ENCODE measurements around the gene SRGAP2C.
"Not testable (repeated sequence)": the region's sequence is repeated elsewhere in the genome, so short reads cannot be mapped to it uniquely, and the experiment has no call there.

The SRGAP2C gene

DNA sequence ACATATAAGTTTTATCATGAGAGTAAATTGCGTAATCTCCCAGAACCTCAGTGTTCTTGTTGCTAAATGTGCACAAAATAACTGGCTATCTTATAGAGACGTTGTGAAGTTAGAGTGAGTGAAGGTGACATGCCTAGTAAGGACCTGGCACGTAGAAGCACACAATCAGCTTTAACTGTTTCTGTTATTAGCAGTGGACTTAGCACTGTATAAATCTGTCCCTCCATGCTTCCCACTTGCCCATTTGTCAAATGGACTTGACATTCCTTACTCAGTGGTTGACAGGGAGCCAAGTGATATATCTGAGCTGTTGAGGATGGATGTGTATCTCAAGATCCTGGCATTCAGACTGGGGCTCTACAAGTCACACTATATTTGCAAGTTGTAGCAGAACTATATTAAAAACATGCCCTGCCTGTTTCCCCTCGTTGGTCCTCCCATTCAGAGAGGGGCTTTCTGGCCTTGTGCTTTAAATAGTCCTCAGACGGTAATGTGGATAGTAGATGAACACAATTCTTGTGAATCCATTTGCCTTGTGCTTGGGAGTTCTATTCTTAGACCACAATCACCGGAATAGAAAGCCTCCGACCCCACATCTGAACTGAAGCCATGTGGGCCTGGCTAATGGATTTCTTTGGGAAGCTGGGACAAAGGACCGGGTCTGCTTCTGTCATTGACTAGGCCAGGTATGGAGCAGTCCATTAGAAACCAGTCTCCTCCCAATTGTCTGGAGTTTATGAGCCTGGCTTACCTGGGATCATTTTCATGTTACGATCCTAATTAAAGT, 43.0 kb downstream of the SRGAP2C start:
- DNase-seq (ENCODE audit: low read depth) = not testable (repeated sequence)

DNA sequence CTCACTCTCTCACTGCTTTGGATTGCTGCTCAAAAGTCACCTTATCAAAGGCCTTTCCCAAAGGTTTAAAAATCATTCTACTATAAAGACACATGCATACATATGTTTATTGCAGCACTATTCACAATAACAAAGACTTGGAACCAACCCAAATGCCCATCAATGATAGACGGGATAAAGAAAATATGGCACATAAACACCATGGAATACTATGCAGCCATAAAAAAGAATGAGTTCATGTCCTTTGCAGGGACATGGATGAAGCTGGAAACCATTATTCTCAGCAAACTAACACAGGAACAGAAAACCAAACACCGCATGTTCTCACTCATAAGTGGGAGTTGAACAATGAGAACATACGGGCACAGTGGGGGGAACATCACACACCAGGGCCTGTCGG, 45.9 kb downstream of the SRGAP2C start:
- DNase-seq (ENCODE audit: low read depth) = not testable (repeated sequence)

DNA sequence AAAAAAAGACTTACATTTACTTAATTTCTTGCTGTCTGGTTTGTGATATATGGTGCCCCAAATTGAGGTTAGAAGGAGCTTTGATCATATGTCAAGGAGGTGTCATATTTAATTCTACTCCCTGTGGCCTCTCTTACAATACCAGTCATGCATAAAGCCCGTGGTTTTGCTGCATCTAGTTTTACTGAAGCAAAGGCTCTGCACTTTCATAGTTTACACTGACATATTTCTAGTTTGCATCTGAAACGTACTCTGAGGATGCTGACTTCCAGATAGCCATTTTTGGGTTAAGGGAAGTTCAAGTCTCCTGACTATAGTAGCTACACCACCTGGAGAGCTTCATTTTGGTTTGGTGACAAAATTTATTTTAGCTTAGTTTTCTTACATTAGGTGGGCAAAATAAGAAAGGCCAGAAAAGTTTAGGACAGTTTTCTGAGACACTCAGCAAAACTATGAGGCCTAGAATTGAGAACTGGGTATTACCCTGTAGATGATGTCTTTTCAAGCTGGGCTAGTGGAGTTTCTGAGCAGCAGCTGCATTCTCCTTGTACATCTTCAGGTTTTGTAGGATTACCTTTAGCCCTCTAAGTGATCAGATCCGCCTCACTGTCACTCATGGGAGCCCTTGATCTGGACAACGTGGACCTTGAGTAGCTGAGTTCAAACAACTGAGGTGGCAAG, 47.8 kb downstream of the SRGAP2C start:
- DNase-seq (ENCODE audit: low read depth) = not testable (repeated sequence)

DNA sequence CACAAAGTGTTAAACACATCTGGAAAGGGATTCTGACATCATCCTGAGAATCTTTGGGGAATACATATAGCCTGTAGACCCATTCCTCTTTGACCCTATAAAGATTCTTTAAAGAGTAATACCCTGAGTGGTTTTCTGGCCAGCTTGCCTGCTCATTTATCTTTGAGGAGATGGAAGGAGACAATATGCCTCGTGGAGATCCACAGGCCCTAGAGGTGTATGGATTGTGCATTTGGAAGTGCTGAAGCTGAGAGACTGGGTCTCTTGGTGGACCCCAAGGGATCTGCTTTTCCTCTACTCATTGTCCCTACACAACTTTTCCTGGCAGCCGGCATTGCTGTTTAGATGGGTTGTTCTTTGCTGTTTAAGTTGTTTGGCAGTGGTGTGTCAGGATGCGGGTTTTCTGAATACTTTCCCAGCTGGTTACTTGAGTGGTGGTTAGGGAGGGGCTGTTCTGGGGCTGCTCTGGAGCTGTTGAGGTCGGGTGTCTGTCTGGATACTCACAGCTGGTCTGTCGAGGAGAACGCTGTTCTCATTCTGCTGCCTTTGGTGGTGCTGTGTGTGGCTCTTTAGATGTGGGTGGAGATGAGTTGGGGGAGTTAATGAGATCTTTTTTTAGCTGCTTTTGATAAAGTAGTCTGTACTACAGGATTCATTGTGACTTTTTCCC, 49.5 kb downstream of the SRGAP2C start:
- not testable (repeated sequence) for DNase-seq (ENCODE audit: low read depth)

DNA sequence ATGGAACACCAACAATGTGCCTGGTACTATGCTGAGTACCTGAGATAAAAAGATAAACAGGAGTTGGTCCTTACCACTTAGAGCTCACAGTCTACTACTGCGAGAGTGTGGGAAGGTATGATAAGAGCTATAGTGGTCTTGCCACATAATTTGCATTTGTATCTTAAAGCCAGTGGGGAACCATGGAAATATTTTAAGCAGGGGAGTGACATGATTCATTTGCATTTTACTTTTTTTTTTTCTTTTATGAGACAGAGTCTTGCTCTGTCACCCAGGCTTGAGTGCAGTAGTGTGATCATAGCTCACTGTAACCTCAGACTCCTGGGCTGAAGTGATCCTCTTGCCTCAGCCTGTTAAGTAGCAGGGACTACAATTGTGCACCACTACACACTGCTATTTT, 53.6 kb downstream of the SRGAP2C start:
- not testable (repeated sequence) for DNase-seq (ENCODE audit: low read depth)

DNA sequence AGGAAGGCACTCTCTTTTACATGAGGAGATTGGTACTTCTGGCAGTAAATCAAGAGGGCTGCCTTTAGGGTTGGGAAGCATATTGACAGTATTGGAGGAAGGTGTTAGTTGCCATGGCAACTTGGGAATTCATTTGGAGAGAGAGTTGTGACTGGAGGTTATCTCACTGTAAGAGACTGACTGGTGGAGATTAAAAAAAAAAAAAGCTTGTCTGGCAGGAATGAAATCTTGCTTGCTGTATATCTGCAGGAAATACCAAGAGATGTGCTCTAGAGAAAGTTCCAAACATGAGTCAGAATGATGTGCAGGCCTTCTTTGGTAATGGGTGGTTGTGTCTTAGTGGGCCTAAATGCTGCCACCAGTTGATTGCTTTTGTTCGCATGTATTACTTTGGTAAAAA, 59.1 kb downstream of the SRGAP2C start:
- DNase-seq (ENCODE audit: low read depth) = not testable (repeated sequence)

DNA sequence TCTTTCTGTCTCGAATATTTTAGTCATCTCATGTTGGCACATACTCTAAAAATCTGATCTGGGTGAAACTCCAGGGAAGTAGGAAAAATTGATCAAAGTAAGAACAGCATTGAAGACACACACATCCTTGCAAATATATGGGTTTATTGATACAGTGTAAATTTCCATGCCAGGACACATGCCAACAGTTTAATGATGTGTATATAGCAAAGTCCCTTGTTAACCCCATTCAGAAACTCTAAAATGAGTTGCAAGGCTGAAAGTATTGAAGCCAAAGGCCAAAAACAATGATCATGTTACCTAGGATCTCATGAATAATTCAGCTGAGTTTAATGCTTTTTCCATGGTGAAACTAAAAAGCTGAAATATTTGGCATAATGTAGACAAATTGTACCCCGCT, 61.6 kb downstream of the SRGAP2C start:
- DNase-seq (ENCODE audit: low read depth) = not testable (repeated sequence)

DNA sequence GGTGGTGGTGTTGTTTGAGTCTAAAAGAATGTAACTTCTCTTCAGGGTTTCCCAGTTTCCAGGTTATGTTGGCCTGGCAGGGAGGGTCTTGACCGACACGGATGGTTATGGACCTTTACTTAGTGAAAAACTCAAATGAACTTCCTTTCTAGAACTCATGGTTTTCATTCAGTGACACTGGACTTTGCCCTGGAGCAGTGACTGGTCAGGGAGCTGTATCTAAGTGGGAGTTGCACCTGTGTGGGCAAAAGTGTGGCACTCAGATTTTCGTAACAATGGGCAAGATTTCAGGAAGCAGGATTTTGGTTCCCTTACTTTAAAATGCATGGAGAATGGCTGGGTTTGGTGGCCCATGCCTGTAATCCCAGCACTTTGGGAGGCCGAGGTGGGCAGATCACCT, 67.9 kb downstream of the SRGAP2C start:
- DNase-seq (ENCODE audit: low read depth) = not testable (repeated sequence)

DNA sequence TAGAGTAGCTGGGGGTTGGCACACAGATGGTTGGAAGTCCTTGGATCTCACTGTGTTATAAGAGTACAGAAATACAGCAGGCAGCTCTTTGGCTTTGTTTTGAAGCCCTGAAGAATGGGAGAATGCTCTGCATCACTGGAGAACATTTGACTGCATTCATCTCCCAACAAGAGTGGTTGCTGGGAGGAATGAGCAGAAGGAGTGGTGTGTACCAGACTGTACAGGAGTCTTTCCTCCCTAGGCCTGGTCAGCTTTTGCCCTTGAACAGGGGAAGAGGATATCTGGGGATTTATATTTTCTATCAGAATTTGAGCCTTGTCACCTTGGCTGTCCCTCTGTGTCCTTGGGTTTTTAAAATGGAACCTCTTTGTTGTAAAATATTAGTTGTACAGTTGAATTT, 69.8 kb downstream of the SRGAP2C start:
- DNase-seq (ENCODE audit: low read depth) = not testable (repeated sequence)

DNA sequence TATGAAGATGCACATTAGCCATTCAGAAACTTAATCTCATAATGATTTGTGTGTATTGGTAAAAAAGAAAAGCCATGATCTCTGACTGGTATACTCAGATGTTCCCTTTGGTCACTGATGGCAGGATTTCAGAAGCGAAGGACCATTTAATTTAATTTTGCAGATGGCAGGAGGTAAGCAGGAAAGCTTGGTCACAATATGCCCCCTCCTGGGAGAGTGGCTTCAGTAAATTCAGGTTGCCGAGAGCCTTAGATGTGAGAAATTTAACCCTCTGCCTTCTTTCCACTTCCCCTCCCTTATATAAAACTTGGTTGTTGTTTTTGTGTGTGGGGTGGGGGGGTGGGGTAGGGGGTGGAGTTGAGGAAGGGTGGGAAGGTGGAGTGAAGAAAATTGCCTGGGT, 72.9 kb downstream of the SRGAP2C start:
- not testable (repeated sequence) for DNase-seq (ENCODE audit: low read depth)

DNA sequence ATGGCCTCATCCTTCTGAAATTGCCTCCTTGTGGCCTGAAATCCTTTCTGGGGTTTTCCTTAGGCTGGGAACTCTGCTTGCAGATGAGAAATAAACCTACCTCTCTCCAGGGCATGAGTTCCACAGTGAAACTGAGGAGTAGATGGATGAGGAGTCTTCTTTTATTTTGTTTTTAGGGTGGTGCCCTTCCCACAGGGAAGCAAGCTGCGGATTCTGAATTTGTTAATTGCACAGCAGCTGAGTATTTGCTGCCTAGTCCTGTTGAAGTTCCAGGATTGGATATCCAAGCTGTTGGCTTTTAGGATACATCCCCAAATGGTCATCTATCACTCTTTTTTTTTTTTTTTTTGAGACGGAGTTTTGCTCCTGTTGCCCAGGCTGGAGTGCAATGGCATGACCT, 73.4 kb downstream of the SRGAP2C start:
- DNase-seq (ENCODE audit: low read depth) = not testable (repeated sequence)

DNA sequence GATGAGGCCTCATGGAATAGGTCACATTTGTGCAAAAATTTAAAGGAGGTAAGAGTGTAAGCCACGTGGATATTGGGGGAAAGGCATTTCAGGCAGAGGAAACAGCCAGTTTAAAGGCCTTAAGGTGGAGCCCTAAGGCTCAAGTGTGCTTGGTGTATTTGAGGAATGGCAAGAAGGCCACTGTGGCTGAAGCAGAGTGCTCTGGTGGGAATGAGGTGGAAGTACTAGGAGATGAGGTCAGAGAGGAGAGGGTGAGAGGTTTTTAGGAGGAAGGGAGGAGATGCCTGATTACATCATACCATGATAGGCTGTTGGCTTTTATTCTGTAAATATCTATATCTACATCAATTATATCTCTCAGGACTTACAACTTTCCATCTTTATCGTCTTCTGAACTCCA, 75.4 kb downstream of the SRGAP2C start:
- DNase-seq (ENCODE audit: low read depth) = not testable (repeated sequence)

DNA sequence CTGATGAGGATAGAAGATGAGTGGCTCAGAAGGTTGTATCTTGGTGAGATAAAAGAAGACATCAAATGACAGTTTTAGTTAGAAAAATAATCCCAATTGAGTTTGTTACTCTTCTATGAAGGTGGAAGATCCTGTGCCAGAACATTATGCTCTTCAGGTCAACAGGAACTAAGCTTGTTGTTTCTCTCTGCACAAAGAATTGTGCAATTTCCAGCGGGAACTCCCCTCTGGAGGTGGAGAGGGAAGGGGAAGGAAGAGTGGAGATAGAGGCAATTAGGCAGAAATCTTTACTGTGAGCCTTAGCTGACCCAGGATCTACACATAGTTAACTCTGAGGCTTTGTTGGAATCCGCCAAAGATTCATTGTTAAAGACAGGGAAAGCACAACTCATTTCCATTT, 77.4 kb downstream of the SRGAP2C start:
- DNase-seq (ENCODE audit: low read depth) = not testable (repeated sequence)

DNA sequence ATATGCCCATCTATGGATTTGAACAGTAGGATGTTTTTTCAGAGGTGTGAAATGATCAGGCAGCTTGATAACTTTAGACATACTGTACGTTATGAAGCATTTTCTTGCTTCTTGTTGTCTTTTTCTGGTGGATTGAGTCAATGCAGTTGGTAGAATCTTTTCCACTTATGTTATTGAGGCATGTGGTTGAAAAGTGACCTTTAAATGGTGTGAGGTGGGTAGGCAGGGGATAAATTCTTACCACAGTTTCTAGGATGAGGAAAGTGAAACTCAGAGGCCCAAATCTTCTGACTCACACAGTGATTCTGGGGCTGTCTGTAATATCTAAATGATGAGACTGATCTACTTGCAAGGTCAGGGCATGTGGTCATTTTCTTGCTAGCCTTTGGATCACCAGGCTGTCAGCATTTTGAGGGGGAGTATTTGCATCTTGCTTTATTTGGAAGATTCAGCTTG, 79.0 kb downstream of the SRGAP2C start:
- DNase-seq (ENCODE audit: low read depth) = not testable (repeated sequence)

DNA sequence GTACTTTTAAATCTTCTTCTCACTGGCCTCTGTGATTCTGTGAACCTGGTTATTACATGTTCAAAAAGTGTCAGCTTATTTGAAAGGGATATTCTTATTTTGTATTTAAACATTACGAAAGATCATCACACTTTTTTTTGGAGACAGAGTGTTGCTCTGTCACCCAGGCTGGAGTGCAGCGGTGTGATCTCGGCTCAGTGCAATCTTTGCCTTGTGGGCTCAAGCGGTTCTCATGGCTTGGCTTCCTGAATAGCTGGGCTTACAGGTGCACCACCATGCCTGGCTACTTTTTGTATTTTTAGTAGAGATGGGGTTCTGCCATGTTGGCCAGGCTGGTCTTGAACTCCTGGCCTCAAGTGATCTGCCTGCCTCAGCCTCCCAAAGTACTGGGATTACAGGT, 82.3 kb downstream of the SRGAP2C start:
- not testable (repeated sequence) for DNase-seq (ENCODE audit: low read depth)

DNA sequence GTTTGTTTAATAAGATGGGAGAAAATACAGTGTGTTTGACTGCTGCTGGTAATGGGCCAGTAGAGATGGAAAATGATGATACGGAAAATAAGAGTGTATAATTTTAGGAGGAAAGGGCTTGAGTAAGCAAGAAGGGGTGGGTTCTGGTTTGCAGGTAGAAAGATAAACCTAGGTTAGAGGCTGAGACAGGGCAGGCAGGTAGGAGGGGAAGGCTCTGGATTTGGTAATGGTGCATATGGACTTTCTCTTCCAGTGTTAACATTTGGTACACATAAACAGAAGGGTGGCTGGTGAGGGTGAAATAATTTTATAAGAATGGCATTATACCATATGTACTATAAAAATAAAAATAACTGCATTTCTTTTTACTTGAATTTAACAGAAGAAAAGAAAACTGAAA, 84.5 kb downstream of the SRGAP2C start:
- not testable (repeated sequence) for DNase-seq (ENCODE audit: low read depth)

DNA sequence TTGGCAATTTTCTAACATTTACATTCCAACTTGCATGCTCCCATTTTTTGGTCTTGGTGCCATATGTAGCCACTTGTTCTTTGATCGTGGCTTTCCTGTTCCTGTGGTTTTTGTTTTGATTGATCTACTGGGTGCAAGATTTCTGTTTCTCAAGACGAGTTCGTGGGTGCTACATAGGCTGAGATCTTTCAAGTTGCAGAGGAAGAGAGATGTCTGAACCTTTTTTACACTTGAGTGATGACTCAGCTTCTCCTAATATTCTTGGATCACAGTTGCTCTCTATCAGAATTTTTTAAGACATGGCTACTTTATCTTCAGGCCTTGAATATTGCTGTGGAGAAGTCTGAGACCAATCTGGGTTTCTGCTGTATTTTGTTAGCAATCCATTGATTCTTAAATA, 85.2 kb downstream of the SRGAP2C start:
- DNase-seq (ENCODE audit: low read depth) = not testable (repeated sequence)

DNA sequence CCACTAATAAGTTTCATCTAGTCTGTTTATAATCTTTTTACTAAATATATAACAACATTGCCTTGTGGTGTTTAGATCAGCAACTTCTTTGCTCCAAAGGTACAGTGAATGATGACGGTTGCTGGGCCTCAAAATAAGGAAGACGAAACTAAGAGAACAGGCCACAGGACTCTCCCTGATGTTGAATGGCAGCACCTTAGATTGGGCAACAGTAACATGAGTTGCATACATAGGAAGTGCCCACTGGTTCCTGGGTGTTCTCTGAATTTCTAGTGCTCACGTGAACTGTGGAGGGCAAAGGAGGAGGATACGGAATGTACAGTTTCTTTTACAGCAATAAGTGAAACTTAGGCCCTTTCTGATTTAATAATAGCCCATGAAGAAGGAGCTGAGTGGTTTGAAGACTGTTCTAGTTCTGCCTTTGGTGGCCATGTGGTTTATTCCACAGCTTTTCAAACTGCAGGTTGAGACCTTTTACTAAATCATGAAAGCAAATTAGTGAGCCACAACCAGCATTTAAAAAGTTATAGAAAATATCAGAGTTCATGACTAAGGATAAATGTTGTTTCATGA, 86.5 kb downstream of the SRGAP2C start:
- not testable (repeated sequence) for DNase-seq (ENCODE audit: low read depth)

DNA sequence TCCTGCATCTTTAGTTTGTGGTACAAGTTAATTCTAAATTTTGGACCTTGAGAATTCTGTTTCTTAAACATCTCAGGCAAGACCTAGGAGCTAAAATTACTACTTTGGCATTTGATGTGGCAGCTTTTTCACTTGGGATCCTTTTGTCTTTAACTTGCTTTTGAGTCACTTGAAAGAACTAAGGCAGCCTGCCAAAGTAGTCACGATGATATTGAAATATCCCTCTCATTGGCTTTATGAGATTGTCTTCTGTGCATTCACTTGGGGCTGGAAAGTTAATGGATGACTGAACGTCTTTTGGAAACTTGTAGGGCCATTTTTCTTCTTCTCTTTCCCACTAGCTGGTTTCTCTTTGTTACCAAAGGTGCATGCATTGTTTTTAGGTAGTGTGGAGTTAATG, 90.7 kb downstream of the SRGAP2C start:
- DNase-seq (ENCODE audit: low read depth) = not testable (repeated sequence)

DNA sequence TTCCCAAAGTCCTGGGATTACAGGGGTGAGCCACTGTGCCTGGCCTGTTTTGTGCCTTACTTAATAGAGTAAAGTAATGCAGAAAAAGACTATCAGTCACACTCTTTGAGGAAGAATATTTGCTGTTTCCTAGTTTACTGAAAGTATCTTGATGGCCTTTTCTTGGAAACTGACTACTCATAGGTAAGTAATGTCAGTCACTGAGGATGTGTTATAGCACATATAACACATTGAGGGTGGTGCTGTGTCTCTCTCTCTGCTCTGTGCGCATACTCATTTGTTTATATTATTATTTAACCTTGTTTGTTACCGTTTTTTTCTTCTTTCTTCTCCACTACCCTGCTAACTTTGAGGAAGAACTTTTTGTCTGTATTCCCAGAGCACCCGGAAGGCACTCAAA, 93.4 kb downstream of the SRGAP2C start:
- not testable (repeated sequence) for DNase-seq (ENCODE audit: low read depth)

DNA sequence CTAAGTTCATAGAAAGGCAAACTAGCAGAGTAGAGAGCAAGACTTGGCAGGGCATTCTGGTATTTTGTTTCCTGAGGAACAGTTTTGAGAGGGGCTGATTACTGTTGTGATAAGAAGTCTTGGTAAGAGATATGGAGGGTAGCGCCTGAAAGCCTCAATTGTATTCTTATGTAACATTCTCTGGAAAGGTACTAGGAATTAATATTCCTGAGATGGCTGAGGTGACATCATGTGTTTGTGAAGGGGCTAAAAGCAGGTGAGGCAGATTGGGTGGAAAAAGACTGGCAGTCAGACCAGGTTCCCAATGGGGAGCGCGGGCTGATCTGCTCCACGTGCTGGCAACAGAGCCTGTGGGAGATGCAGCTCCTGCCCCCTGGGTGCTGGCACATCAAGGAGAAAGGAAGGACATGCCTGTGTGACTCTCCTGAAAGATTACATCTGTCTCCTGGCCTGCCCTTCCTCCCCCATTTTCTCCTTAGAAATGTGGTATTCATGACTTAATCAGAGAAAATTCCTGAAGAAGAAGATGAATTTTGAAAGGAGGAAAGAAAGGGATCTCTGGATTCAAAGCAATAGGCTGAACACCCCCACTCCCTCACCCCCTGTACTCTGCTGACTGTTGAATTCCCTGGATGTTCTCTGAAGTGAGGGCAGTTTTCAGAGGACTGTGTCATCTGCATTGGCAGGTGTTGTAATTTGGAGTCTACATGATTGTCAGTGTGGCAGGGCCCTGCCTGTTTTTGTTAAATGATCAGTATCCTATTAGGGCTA, 94.2 kb downstream of the SRGAP2C start:
- DNase-seq (ENCODE audit: low read depth) = not testable (repeated sequence)

DNA sequence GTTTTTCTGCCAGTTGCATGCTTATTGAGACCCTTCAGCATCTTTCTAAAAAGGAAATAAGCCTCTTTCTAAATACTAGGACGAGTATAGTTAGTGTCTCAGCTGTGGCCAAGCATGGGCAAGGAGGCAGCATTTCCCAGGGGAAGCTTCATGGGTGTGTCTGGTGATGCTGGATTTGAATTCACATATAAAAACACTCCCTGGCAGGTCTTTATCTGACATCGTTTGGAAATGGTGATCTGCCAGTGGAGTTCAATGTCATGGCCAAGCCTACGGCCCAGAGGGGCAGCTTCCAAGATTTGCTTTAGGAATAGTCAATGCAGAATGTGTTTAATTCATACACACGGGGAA, 94.7 kb downstream of the SRGAP2C start:
- DNase-seq (ENCODE audit: low read depth) = not testable (repeated sequence)

All from stimulated activated CD8-positive, alpha-beta memory T cell treated with anti-CD3 and anti-CD28 coated beads, Interleukin-4, amount 100 ng/mL, for 24 hours (primary cell).